Large intestine (tissue), 3 donors: ENCODE measurements around the gene APLP2. TPM values are rescaled to one million over a fixed set of nuclear protein-coding genes. Genes with fewer than 3 reads are reported as not detected.

Source experiments
- DNase-seq, 2 donors: peaks; one replicate each; pipeline versions ENCODE4 v3.0.0 to v3.0.0-alpha.2; 2013
- H3K27ac ChIP-seq: one replicate; pipeline ENCODE4 v1.5.1; 2013; ENCODE audit warnings: low read length
- H3K27me3 ChIP-seq: 2 replicates; pipeline ENCODE4 v1.6.1; 2013; ENCODE audit warnings: low read length; ENCODE audit not compliant: control insufficient read depth, insufficient read depth
- H3K36me3 ChIP-seq: 2 replicates; pipeline ENCODE4 v1.6.1; 2013; ENCODE audit warnings: low read length; ENCODE audit not compliant: control insufficient read depth, insufficient read depth
- H3K4me1 ChIP-seq: one replicate; pipeline ENCODE4 v1.6.1; 2013; ENCODE audit warnings: low read length; ENCODE audit not compliant: control insufficient read depth, insufficient read depth
- H3K4me3 ChIP-seq: one replicate; pipeline ENCODE4 v1.5.1; 2013; ENCODE audit warnings: low read length
- H3K9me3 ChIP-seq: one replicate; pipeline ENCODE4 v1.6.1; 2013; ENCODE audit warnings: mild to moderate bottlenecking, low read depth, low read length, moderate library complexity; ENCODE audit not compliant: control insufficient read depth
- WGBS: methylation state at CpG from one replicate; pipeline ENCODE4 v1.1.5; 2013; ENCODE audit warnings: low lambda C conversion rate; ENCODE audit not compliant: insufficient coverage; 5-methylcytosine and 5-hydroxymethylcytosine counted together
- polyA plus RNA-seq: library from polyadenylated mRNA; unstranded; fragments of 120-200 nt; gene quantifications from one replicate; pipeline ENCODE4 v1.2.1, GENCODE V29; 2013

The APLP2 gene
- polyA plus RNA-seq, 1 donor: 403 TPM

GRCh38 chr11:130031056-130031455 is 38.6 kb upstream of the APLP2 start:
- no CpG with 5 or more reads among the region's 1 CpG for WGBS
- Histone ChIP-seq H3K9me3 (peaks cover 3% of the 10 kb centered on the region), H3K27ac (no peak overlapping the region), H3K4me1 (no peaks in the 10 kb centered on the region), H3K4me3 (no peak overlapping the region), H3K36me3 (no peaks in the 10 kb centered on the region), H3K27me3 (no peaks in the 10 kb centered on the region)
- DNase-seq: no peak

- WGBS: no CpG with 5 or more reads among the region's 2 CpGs
- Histone ChIP-seq H3K27me3 (no peaks in the 10 kb centered on the region), H3K27ac (no peak overlapping the region), H3K4me1 (no peaks in the 10 kb centered on the region), H3K9me3 (peaks cover 3% of the 10 kb centered on the region), H3K4me3 (no peak overlapping the region), H3K36me3 (no peaks in the 10 kb centered on the region)
- no peak for DNase-seq
Observed at GRCh38 chr11:130031945-130032344, 37.7 kb upstream of the APLP2 start.

DNA sequence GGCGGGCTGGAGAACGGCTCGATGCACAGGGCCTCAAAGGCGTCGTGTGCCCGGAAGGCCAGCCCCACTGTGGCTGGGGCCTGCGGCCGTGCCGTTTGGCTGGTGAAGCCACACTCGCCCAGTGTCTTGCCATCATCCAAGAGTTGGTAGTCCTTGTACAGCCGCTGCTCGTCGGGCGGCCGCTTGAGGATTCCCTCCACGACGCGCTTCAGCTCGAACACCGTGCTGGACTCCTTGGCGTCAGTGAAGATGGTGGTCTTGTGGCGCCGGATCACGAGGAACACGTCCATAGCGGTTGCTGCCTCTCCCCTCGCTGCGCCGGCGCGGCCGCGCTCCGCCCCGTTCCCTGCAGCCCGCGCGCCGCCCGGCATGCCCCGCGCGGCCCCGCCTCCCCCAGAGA is 36.8 kb upstream of the APLP2 start:
- no CpG with 5 or more reads among the region's 44 CpGs for WGBS
- DNase-seq: no peak
- H3K4me1 ChIP-seq: no peaks in the 10 kb centered on the region
- no peaks in the 10 kb centered on the region for H3K36me3 ChIP-seq
- H3K27ac ChIP-seq: no peak overlapping the region
- H3K4me3 ChIP-seq: no peak overlapping the region
- no peaks in the 10 kb centered on the region for H3K27me3 ChIP-seq
- H3K9me3 ChIP-seq: peaks cover 3% of the 10 kb centered on the region

GRCh38 chr11:130034236-130034635 is 35.5 kb upstream of the APLP2 start:
- Histone ChIP-seq H3K36me3 (no peaks in the 10 kb centered on the region), H3K4me3 (no peak overlapping the region), H3K4me1 (no peaks in the 10 kb centered on the region), H3K9me3 (peaks cover 3% of the 10 kb centered on the region), H3K27ac (no peak overlapping the region), H3K27me3 (no peaks in the 10 kb centered on the region)
- DNase-seq: no peak

DNA sequence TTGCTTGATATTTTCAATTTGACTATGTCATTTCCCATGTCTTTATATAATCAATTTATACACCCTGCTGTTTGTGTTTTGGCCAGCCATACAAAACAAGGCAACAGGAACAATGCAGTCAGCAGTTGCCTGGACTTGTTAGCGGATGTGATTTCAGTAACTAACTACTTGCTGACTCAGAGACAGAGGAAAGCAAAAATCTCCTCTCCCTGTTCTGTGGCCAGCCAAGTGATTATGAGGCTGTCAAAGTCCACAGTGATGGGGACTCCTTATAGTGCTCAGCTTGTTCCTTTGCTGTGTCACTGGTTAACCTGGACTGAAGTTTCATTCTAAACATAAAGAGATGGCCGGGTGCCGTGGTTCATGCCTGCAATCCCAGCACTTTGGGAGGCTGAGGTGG is 32.6 kb upstream of the APLP2 start:
- Histone ChIP-seq H3K36me3 (no peaks in the 10 kb centered on the region), H3K4me1 (no peaks in the 10 kb centered on the region), H3K9me3 (peaks cover 10% of the 10 kb centered on the region), H3K27ac (peak overlapping the region; percentile 23), H3K27me3 (no peaks in the 10 kb centered on the region), H3K4me3 (no peak overlapping the region)
- peak; percentile 89 to 94 for DNase-seq
- no CpG with 5 or more reads among the region's 3 CpGs for WGBS

DNA sequence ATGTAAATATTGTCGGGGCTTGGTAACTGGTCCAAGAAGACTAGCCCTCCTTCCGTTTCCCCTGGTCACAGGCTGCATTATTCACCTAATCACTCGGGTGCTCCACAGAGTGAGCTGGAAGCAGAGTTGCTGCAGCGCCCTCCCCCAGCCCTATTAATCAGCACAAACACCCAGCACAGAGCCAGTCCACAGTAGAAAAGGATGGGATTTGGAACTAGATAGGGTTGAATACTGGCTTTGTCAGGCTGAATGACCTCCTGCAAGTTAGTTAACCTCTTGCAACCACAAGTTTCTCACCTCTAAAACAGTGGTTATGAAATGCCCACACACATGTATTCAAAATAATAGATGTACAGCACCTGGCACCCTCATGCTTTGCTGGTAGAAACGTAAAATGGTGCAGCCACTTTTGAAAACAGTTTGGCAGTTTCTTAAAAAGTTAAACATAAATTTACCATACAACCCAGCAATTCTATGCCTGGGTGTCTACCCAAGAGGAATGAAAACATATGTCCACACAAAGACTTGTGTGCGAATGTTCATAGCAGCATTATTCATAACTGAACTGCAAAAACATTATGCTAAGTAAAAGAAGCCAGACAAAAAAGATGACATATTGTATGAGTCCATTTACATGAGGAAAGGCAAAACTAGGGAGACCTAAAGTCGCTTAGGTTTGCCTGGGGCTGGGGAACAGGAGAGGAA is 31.7 kb upstream of the APLP2 start:
- no peak for DNase-seq

GRCh38 chr11:130040281-130040940 is 29.3 kb upstream of the APLP2 start:
- 100% methylated on average over 1 of the region's 49 CpGs for WGBS
- no peaks in the 10 kb centered on the region for H3K4me1 ChIP-seq
- peaks cover 11% of the 10 kb centered on the region for H3K9me3 ChIP-seq
- DNase-seq: no peak
- H3K27ac ChIP-seq: no peak overlapping the region
- H3K36me3 ChIP-seq: no peaks in the 10 kb centered on the region
- no peaks in the 10 kb centered on the region for H3K27me3 ChIP-seq
- H3K4me3 ChIP-seq: no peak overlapping the region

More for the DNA sequence above, 31.7 kb upstream of the APLP2 start:
- H3K27ac ChIP-seq: no peak overlapping the region
- no peak overlapping the region for H3K4me3 ChIP-seq
- no peaks in the 10 kb centered on the region for H3K4me1 ChIP-seq
- no peaks in the 10 kb centered on the region for H3K27me3 ChIP-seq
- WGBS: 83% methylated on average over 1 of the region's 7 CpGs
- H3K9me3 ChIP-seq: peaks cover 7% of the 10 kb centered on the region
- H3K36me3 ChIP-seq: no peaks in the 10 kb centered on the region

DNA sequence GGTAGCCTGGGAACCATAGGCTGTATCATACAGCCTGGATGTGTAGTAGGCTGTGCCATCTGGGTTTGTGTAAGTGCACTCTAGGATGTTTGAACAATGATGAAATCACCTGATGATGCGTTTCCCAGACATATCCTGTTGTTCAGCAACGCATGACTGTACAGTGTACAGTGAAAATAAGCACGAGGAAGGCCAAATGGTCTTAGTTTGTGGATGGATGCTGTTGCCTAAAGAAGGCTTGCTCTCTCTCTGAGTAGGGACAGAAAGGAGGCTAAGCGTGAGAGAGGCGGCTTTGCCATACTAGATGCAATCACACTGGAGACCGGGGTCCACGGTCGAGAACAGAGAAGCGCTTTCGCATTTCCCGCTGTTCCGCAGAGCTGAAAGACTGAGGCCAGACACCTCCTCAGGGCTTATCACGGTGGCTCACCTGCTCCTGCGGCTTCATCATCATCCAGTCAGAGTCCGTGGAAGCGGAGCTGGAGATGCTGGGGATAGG is 27.6 kb upstream of the APLP2 start:
- Histone ChIP-seq H3K9me3 (peaks cover 11% of the 10 kb centered on the region), H3K4me3 (no peak overlapping the region), H3K4me1 (no peaks in the 10 kb centered on the region), H3K27ac (no peak overlapping the region), H3K36me3 (no peaks in the 10 kb centered on the region), H3K27me3 (no peaks in the 10 kb centered on the region)
- no CpG with 5 or more reads among the region's 16 CpGs for WGBS
- DNase-seq: peak in 1 of 2 donors; percentile 15

GRCh38 chr11:130043575-130043974 is 26.1 kb upstream of the APLP2 start:
- H3K27ac ChIP-seq: no peak overlapping the region
- H3K27me3 ChIP-seq: no peaks in the 10 kb centered on the region
- 100% methylated on average over 1 of the region's 5 CpGs for WGBS
- H3K36me3 ChIP-seq: no peaks in the 10 kb centered on the region
- H3K9me3 ChIP-seq: peaks cover 11% of the 10 kb centered on the region
- no peaks in the 10 kb centered on the region for H3K4me1 ChIP-seq
- DNase-seq: no peak
- H3K4me3 ChIP-seq: no peak overlapping the region

DNA sequence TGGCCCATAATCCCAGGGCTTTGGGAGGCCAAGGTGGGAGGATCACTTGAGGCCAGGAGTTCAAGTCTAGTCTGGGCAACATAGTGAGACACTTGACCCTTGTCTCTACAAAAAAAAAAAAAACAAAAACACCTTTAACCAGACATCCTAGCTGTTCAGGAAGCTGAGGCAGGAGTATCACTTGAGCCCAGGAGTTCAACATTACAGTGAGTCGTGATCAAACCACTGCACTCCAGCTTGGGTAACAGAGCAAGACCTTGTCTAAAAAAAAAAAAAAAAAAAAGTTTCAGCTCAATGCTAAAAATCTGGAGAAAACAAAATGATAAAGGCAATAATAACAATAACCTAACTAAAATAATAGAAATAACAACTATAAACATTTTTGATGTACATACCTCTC is 22.6 kb upstream of the APLP2 start:
- Histone ChIP-seq H3K9me3 (peaks cover 4% of the 10 kb centered on the region), H3K27ac (no peak overlapping the region), H3K27me3 (no peaks in the 10 kb centered on the region), H3K4me1 (no peaks in the 10 kb centered on the region), H3K36me3 (no peaks in the 10 kb centered on the region), H3K4me3 (no peak overlapping the region)
- WGBS: 57% methylated on average over 1 of the region's 1 CpG
- no peak for DNase-seq
